Transverse colon (tissue), 4 donors: ENCODE data around the gene FOXC2. TPM values are rescaled to one million over a fixed set of nuclear protein-coding genes. Genes with fewer than 3 reads are reported as not detected.
A peak's percentile ranks its signal among the peaks of the same experiment; 100 is the strongest.

Source experiments
- DNase-seq: peaks from one replicate; pipeline ENCODE4 v3.0.0-alpha.2; 2019
- H3K27ac ChIP-seq, 4 donors: fragments of 200-600 bp; sonication (generic); 2 replicates each; pipeline ENCODE4 v1.5.1; 2016 to 2018; ENCODE audit warnings: inconsistent platforms in 4 of 4
- H3K27me3 ChIP-seq: fragments of 200-600 bp; sonication (generic); 2 replicates; pipeline ENCODE4 v1.5.1; 2017; ENCODE audit warnings: inconsistent platforms
- H3K36me3 ChIP-seq, 4 donors: fragments of 200-600 bp; sonication (generic); 2 replicates each; pipeline ENCODE4 v1.5.1; 2017 to 2019; ENCODE audit warnings: inconsistent platforms in 4 of 4
- H3K4me1 ChIP-seq, 4 donors: fragments of 200-600 bp; sonication (generic); 2 replicates each; pipeline ENCODE4 v1.5.1; 2017 to 2020; ENCODE audit warnings: inconsistent platforms in 4 of 4
- H3K4me3 ChIP-seq, 4 donors: fragments of 200-600 bp; sonication (generic); 1 replicate in 1 of 4; 2 replicates in 3 of 4; pipeline versions ENCODE4 v1.5.1 to v1.6.1; 2017 to 2019; ENCODE audit warnings: inconsistent platforms in 4 of 4
- H3K9me3 ChIP-seq, 2 donors: fragments of 200-600 bp; sonication (generic); 2 replicates each; pipeline ENCODE4 v1.5.1; 2017 to 2019; ENCODE audit warnings: inconsistent platforms in 2 of 2
- EP300 ChIP-seq: sonication (generic); formaldehyde crosslinking; IDR thresholded peaks from one replicate; pipeline ENCODE4 v1.6.1; 2017; ENCODE audit warnings: antibody characterized with exemption, low read depth
- POLR2A ChIP-seq: fragments of 450-650 bp; IDR thresholded peaks from one replicate; pipeline ENCODE4 v1.6.1; 2016; ENCODE audit warnings: antibody characterized with exemption, mild to moderate bottlenecking, moderate library complexity
- POLR2AphosphoS5 ChIP-seq, 3 donors: sonication (generic); formaldehyde crosslinking; IDR thresholded peaks; one replicate each; pipeline ENCODE4 v1.6.1; 2016; ENCODE audit warnings: antibody characterized with exemption in 3 of 3
- WGBS, 2 donors: methylation state at CpG; one replicate each; pipeline ENCODE4 v1.1.5; 2018; ENCODE audit warnings: low coverage in 1 of 2; 5-methylcytosine and 5-hydroxymethylcytosine counted together
- in situ Hi-C, 4 donors: fragments of 200-750 bp; cut with MboI; loops; one replicate each; pipeline versions ENCODE4 v1.15.0 to v1.15.1; 2017; ENCODE audit warnings: low sequenced_read_pairs in 3 of 4, low pct_ligation_motif_present in 1 of 4, low pct_unique_long_range_greater_than_20kb in 1 of 4
- intact Hi-C: fragments of 100-400 bp; cut with DNase I; formaldehyde crosslinking; loops from one replicate; pipeline ENCODE4 v1.15.1; 2023; ENCODE audit warnings: low total_unique reads
- total RNA-seq, 4 donors: library from RNA; depleted of rRNA; stranded (reverse); fragments of >200 nt; gene quantifications; one replicate each; pipeline ENCODE4 v1.1.0, GENCODE V29; 2016
- TF ChIP-seq, protein P1 (sequence below), 5 experiments: fragments of 200-600 bp in 3 of 5; fragments of 450-650 bp in 2 of 5; sonication (generic) in 3 of 5; IDR thresholded peaks; 1 replicate in 2 of 5; 2 replicates in 3 of 5; pipeline ENCODE4 v1.5.1; 2016 to 2017; ENCODE audit warnings: antibody characterized with exemption in 5 of 5, inconsistent platforms in 3 of 5, mild to moderate bottlenecking in 2 of 5, moderate library complexity in 1 of 5

Gene FOXC2
- total RNA-seq, 4 donors from 2014 or later, result 0.27 TPM; not detected in 3

DNA sequence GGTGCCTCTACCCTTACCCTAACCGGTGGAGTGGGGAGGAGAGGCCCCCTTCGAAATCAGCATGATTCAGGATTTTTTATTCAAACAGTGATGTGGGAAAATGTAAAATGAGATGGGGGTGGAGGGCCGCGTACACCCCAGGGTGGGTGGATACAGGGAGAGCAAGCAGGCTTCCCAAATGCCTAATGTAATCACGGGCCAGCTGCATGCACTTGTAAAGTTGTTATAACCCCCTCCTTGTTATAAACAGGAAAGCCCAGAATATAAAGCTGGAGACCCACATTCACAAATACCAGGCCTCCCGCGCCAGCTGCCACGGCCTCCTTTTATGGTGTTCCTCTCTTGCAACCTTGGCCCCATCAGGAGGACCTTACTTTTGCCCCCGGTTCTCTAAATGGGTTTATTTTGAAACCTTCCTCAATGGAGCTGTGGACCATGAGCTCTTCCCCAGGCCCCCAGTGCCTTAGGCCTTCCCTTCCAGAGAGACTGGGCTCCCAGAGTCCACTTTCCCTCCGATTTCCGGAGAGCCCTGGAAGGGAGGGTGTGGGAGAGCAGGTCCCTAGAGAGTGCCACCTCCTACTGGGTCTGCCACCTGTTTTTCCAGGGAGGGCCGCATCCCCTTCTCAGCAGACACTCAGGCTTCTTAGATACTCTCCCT, 10.8 kb downstream of the FOXC2 start:
- no peaks in the 10 kb centered on the region for H3K36me3 ChIP-seq
- in situ Hi-C loops, result no loop called here
- peaks cover 0 to 15% (median 7%) of the 10 kb centered on the region in 4 donors for H3K4me1 ChIP-seq
- intact Hi-C loops, result no loop called here
- H3K4me3 ChIP-seq, result no peak overlapping the region
- peak overlapping the region; percentile 48 to 76 (median 66) for H3K27ac ChIP-seq
- TF ChIP-seq POLR2A, result no peak
- TF ChIP-seq, protein P1, sequence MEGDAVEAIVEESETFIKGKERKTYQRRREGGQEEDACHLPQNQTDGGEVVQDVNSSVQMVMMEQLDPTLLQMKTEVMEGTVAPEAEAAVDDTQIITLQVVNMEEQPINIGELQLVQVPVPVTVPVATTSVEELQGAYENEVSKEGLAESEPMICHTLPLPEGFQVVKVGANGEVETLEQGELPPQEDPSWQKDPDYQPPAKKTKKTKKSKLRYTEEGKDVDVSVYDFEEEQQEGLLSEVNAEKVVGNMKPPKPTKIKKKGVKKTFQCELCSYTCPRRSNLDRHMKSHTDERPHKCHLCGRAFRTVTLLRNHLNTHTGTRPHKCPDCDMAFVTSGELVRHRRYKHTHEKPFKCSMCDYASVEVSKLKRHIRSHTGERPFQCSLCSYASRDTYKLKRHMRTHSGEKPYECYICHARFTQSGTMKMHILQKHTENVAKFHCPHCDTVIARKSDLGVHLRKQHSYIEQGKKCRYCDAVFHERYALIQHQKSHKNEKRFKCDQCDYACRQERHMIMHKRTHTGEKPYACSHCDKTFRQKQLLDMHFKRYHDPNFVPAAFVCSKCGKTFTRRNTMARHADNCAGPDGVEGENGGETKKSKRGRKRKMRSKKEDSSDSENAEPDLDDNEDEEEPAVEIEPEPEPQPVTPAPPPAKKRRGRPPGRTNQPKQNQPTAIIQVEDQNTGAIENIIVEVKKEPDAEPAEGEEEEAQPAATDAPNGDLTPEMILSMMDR (IDR thresholded peaks at IDR 0.05), result no peak
- TF ChIP-seq EP300, result no peak
- TF ChIP-seq POLR2AphosphoS5 (IDR thresholded peaks at IDR 0.05), result peak in 2 of 3 donors; percentile 23 to 37
- no peaks in the 10 kb centered on the region for H3K9me3 ChIP-seq
- peaks cover 97% of the 10 kb centered on the region for H3K27me3 ChIP-seq
- no peak for DNase-seq
- 11 to 36% methylated on average over 3 to 12 of the region's 12 CpGs for WGBS, 2 donors

DNA sequence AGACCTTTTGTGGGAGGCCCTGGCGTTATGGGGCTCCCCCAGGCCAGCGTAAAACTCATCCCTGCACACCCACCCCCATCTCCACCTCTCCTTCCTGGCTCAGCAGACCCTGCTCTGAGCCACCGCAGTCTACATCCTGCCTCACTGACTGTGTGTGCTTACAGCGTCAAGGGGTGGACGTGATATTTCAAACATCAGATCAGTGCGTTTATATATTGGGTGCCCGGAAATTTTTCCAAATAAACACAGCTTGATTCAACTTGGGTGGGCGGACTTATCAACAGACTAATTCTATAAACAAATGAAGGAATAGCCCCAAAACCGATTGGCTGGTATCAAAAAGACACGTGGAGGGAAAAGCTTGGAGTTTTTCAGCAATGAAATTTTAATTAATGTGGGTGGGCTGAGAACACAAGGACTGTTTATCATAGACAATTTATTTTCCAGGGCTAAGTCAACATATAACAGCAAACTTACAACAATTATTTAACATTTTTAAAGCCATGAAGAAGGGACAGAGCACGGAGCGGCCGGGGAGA, 11.5 kb downstream of the FOXC2 start, which contains the start of gene FOXL1:
TSS of gene FOXL1 (plus strand) at position 489 of the 539 bp plus-strand sequence. CDS start 175 bp downstream, outside the sequence.
- H3K9me3 ChIP-seq, result no peaks in the 10 kb centered on the region
- peak within 1 kb of the TSS; percentile 60 to 76 (median 68) for H3K27ac ChIP-seq
- no peak for DNase-seq
- H3K27me3 ChIP-seq, result peaks cover 93% of the 10 kb centered on the region
- H3K36me3 ChIP-seq, result no peaks in the 10 kb centered on the region
- in situ Hi-C loops, result no loop called here
- peaks cover 0 to 15% (median 7%) of the 10 kb centered on the region in 4 donors for H3K4me1 ChIP-seq
- WGBS, 2 donors, result 35 to 51% methylated on average over 10 to 13 of the region's 13 CpGs
- H3K4me3 ChIP-seq, result peak within 1 kb of the TSS in 3 of 4 donors; percentile 14 to 37 (median 24)
- intact Hi-C loops, result no loop called here
- TF ChIP-seq POLR2A (peak; percentile 37), EP300 (no peak), POLR2AphosphoS5 (IDR thresholded peaks at IDR 0.05) (peak in 2 of 3 donors; percentile 35 to 58)
- TF ChIP-seq, protein P1 (IDR thresholded peaks at IDR 0.05), result no peak

DNA sequence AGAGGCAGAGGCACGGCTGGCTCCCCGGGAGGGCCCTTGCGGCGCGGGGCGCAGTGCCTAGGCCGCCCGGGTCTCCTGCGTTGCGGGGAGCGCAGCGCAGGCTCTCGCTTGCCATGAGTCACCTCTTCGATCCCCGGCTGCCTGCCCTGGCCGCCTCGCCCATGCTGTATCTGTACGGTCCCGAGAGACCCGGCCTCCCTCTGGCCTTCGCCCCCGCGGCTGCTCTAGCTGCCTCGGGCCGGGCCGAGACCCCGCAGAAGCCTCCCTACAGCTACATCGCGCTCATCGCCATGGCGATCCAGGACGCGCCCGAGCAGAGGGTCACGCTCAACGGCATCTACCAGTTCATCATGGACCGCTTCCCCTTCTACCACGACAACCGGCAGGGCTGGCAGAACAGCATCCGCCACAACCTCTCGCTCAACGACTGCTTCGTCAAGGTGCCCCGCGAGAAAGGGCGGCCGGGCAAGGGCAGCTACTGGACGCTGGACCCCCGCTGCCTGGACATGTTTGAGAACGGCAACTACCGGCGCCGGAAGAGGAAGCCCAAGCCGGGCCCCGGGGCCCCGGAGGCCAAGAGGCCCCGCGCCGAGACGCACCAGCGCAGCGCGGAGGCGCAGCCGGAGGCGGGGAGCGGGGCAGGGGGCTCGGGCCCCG, 12.1 kb downstream of the FOXC2 start:
- Histone ChIP-seq H3K36me3 (no peaks in the 10 kb centered on the region), H3K4me1 (peaks cover 0 to 15% (median 7%) of the 10 kb centered on the region in 4 donors), H3K27me3 (peaks cover 87% of the 10 kb centered on the region), H3K4me3 (peak overlapping the region in 3 of 4 donors; percentile 14 to 37 (median 24)), H3K27ac (peak overlapping the region; percentile 46 to 73 (median 66)), H3K9me3 (no peaks in the 10 kb centered on the region)
- intact Hi-C loops, result no loop called here
- 20 to 24% methylated on average over 26 to 58 of the region's 69 CpGs for WGBS, 2 donors
- DNase-seq, result no peak
- TF ChIP-seq, protein P1 (IDR thresholded peaks at IDR 0.05), result no peak
- TF ChIP-seq EP300, result no peak
- no peak for TF ChIP-seq POLR2AphosphoS5 (IDR thresholded peaks at IDR 0.05)
- no peak for TF ChIP-seq POLR2A
- in situ Hi-C loops, result no loop called here
